ENCODE measurements around the gene ASTE1. TPM values are rescaled to one million over a fixed set of nuclear protein-coding genes. Genes with fewer than 3 reads are reported as not detected.
A peak's percentile ranks its signal among the peaks of the same experiment; 100 is the strongest.
"Not testable (repeated sequence)": the region's sequence is repeated elsewhere in the genome, so short reads cannot be mapped to it uniquely, and the experiment has no call there.

ASTE1 gene
- total RNA-seq, 1 donor from 2014 or later, result 3.4 TPM

DNA sequence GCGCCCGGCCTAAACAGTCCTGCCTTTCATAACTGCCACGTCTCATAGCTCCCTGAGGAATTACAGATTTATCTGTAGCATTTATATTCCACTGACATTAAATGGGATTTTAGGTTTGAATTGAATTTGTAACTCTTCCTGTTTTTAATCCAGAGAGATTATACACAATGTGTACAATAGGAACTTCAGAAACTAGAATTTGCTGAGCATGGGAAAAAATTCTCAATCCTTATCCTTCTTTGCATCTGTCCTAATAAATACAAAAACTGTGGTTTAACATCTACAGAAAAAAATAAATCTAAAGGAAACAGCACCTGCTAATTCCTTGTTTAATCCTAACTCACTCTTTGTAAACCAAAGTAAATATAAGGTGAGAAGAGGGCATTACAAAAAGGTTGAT lies 2.2 kb upstream of the ASTE1 start:
- no peak for DNase-seq (ENCODE audit: missing footprints)
- intact Hi-C loops (cut with DNase I), result loop anchor here (5.0 to 10.0 kb wide), 2 partner anchors 282 to 356 kb away; partner anchors contain the start of genes NUDT16 and PIK3R4
- no peak for ATAC-seq

DNA sequence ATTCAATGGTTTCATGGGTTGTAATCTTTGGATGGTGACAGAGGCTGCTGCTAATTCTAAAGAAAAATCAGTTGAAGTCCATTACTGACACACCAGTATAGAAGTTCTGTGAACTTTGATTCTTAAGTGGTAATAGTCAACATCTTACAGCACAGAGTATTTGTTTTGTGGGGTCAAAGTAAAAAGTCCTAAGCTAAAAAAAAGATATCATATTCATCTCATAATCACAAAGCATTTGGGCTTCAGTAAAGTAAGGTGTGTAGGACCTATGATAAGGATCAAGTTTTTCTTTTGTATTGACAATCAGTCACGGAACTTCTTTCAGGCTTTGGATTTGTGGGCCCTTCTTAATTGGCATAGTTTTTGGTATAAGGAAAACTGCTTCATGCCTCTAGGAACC lies 1.1 kb downstream of the ASTE1 start:
- intact Hi-C loops (cut with DNase I), result loop anchor here (5.0 to 10.0 kb wide), 2 partner anchors 278 to 359 kb away; partner anchors contain the start of genes NUDT16 and PIK3R4

DNA sequence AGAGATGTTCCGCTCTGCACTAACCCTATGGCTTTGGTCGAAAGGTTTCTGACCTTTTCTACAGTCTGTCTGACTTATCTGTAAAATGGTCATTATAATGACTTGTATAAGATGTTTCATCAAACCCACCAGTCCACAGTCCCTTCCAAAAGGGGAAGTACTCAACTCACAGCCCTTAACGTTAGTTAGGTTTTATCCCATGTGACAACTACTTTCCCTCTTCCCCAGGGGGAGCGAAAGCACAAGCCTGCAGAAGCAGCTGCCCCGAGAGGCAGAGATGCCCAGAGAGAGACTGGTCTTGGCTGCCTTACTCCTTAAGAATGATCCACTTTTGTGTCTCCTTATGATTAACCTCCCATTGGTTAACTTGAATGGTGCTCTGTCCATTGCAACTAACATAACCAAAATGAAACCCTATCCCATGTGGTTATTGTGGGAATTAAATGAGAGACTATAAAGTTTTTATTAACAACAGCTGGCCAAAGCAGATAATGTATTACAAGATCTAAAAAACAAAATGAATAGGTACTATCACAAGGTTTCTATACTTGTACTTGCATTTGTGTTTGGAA lies 6.4 kb downstream of the ASTE1 start:
- intact Hi-C loops (cut with DNase I), result loop anchor here (10.0 kb wide), 1 partner anchor 365 kb away; the partner anchor contains the start of gene NUDT16
- ATAC-seq (no peak), DNase-seq (ENCODE audit: missing footprints) (no peak)

More for the DNA sequence above, 1.1 kb downstream of the ASTE1 start:
- ATAC-seq, result no peak
- DNase-seq (ENCODE audit: missing footprints), result no peak

DNA sequence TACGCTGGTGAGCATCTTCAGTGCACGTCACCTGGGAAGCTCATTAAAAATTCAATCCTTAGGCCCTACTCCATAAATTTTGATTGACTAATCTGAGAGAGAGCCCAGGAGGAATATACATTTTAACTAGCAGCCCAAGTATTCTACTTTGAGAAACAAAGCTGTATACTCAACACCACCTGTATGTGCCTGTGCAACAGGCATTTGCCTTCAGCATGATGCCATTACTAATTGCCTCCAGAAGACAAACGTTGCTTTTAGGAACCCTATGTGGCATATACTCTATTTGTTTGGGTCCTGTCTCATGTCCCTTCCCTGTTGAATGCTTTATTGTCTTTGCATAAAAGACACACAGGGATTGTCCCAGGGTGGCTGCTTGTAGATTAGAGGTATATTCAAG lies 7.7 kb downstream of the ASTE1 start:
- ATAC-seq, result no peak
- intact Hi-C loops (cut with DNase I), result no loop called here
- DNase-seq (ENCODE audit: missing footprints), result no peak

DNA sequence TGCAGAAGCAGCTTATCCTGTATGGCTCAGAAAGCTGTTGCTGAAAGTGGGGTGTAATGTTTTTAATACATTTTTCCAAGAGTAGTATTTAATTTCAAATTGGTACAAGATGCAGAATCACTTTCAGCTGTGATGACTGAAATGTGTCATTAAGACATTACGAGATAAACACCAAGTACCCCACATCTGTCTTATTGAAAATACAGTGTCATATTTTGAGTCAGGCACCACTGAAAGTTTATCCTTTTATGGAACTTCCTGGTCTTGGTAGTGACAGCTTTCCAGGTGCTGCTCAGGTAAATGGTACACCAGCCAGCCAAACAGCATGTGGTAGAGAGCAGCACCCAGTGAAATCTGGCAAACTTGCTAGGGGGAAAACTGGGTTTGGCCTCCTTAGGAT lies 16.9 kb downstream of the ASTE1 start:
- DNase-seq (ENCODE audit: missing footprints) (no peak), ATAC-seq (no peak)
- intact Hi-C loops (cut with DNase I), result no loop called here

DNA sequence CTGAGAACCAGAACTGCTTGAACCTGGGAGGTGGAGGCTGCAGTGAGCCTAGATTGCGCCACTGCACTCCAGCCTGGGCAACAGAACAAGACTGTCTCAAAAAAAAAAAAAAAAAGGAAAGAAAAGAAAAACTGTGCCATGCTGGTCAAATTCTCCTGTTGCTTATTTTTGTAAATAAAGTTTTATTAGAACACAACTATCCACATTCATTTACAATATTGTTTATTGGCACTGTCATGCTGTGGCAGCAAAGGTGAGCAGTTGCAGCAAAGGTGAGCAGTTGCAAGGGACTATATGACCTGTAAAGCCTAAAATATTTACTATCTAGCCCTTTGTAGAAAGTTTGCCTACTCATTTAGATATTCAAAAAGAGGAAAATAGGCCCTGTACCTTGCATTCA lies 18.3 kb downstream of the ASTE1 start:
- ATAC-seq (no peak), DNase-seq (ENCODE audit: missing footprints) (no peak)
- intact Hi-C loops (cut with DNase I), result no loop called here

DNA sequence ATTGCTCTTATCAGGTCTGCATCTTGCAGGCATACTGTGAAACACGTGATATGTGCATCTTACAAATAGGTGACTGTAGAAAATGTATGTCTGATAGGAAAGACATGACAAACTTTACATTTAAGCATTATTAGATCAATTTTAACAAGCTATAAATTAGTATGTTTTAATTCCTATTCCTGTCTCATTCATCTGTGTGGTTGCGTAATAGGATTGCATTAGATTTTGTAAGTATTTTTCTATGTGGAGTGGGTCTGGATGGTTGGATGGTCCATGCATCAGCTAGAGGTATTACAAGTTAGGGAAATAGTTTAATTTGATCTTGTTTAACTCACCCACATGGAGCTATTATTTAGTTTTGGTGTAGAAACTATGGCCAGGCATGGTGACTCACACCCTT lies 18.8 kb downstream of the ASTE1 start:
- DNase-seq (ENCODE audit: missing footprints) (no peak), ATAC-seq (no peak)
- intact Hi-C loops (cut with DNase I), result no loop called here

DNA sequence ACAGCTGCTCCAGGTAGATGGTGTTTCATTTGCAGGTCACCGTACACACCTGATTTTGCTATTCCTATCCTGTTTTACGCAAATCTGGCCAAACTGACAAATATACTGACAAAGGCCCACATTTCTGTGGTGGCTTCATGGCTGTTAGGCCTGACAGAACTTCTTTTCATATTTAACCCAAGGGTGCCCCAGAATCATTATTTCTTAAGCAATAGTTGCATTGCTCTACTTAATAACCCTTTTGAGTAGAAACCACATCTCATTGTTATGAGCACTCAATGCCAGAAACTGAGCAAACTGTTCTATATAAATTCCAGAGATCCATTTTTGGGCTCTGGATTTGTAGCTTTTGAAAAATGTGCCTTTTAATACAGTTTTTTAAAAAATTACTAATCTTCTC lies 19.4 kb downstream of the ASTE1 start:
- intact Hi-C loops (cut with DNase I), result no loop called here
- ATAC-seq, result no peak

DNA sequence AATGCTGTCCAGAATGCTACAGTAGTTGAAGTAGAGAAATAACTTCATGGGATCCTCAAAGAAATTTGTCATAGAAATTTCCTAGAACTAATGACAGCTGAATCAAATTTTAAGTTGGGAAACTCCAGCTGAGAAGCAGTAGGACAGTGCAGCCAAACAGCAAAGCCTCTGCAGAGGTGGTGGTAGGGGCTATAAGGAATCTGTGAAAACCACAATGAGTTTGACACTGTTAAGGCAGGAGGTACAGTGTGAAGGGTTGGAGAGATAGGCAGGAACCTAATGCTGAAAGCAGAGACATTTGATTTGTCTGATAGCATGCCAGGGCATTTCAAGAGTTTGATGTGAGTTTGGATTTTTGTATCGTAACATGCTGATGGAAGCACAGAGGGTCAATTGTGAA lies 22.0 kb downstream of the ASTE1 start:
- intact Hi-C loops (cut with DNase I), result no loop called here
- no peak for ATAC-seq
- DNase-seq (ENCODE audit: missing footprints), result no peak

More for the DNA sequence above, 19.4 kb downstream of the ASTE1 start:
- DNase-seq (ENCODE audit: missing footprints), result no peak

DNA sequence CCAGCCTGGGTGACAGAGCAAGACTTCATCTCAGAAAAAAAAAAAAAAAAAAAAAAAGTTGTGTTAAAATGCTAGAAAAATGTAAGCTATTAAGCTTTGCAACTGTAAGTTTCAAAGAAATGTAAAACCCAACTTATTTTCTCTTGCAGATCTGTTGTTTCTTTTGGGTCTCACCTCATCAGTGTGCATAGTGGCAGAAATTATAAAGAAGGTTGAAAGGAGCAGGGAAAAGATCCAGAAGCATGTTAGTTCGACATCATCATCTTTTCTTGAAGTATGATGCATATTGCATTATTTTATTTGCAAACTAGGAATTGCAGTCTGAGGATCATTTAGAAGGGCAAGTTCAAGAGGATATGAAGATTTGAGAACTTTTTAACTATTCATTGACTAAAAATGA lies 25.6 kb downstream of the ASTE1 start:
- no peak for ATAC-seq
- no peak for DNase-seq (ENCODE audit: missing footprints)
- intact Hi-C loops (cut with DNase I), result no loop called here

DNA sequence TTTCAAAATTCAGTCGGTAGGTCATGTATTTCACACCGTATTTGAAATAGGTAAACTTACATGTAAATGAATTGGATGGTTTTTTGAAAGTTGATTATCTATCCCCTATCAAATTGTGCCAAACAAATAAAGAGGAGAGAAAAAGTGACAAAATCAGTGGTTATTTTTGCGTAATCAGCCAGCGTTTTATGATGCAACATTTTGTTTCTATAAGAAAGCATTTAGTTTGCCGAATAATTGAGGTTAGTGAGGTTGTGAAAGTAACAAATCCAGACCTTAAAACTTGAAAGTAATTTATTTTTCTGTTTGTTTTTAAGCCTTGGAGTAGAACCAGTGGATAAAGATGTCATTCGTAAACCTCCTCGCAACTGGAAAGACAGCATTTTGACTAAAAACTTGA lies 29.3 kb downstream of the ASTE1 start:
- DNase-seq (ENCODE audit: missing footprints) (no peak), ATAC-seq (no peak)
- intact Hi-C loops (cut with DNase I), result no loop called here

DNA sequence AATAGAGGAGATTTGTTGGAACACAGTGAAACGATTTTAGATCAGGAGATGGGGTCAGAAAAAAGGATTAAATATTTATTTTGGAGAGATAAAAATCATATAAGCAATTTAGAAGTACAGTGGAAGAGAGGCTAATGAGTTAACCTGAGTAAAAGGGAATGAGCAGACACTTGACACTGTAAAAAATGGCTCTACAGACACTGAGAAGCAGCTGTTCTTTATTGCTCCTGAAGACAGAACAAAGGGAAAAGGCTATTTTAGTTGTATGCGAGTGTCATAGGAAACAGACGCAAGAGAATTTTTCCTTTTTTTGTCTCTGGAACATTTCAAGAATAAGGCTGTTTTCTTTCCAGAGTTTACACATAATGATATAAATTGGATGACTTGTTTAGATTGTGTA lies 34.3 kb downstream of the ASTE1 start:
- DNase-seq (ENCODE audit: missing footprints) (no peak), ATAC-seq (no peak)
- intact Hi-C loops (cut with DNase I), result no loop called here

DNA sequence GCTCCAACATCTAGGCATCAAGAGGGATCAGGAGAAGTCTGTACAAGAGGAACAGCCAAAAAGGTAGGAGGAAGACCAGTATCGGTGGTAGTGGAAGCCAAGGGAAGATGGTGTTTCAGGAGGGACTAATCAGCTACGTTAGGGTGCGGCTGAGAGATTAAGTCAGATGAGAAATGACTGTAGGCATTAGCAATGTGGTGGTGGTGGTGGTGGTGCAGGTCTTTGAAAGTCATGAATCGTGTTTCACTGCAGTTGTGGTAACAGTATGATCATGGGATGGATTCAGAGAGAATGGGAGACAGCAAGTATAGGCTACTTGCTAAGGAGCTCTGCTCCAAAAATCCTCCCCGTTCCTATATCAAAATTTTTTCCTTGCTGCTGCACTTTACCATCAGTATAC lies 35.5 kb downstream of the ASTE1 start:
- intact Hi-C loops (cut with DNase I), result no loop called here
- no peak for ATAC-seq
- DNase-seq (ENCODE audit: missing footprints), result no peak

DNA sequence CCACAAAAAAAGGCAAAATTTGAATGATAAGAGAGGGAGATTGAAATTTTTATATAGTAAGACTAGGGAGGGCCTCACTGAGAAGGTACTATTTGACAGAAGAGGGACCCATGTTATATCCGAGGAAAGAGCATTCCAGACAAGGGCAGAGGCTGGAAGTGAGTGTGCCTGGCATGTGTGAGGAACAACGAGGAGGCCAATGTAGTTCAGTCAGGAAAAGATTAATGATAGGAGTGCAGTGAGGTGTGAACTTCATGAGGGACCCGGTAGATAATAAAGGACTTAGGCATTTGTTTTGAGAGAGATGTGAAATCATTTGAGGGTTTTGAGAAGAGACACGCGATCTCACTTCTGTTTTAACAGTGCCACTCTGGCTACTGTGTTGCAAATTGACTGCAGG lies 36.3 kb downstream of the ASTE1 start:
- DNase-seq (ENCODE audit: missing footprints) (no peak), ATAC-seq (no peak)
- intact Hi-C loops (cut with DNase I), result no loop called here

DNA sequence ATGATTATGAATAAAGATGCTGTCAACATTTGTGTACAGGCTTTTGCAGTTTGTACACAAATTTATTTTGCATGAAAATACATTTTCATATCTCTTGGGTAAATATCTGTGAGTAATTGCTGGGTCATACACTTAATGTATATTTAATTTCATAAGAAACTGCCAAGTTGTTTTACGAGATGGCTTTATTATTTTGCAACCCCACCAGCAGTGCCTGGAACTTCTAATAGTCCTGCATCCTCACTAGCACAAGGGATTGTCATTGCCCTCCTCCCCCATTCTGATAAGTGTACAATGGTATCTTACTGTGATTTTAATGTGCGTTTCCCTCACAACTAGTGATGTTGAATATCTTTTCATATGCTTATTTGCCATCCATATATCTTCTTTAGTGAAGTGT lies 45.2 kb downstream of the ASTE1 start:
- intact Hi-C loops (cut with DNase I), result no loop called here

DNA sequence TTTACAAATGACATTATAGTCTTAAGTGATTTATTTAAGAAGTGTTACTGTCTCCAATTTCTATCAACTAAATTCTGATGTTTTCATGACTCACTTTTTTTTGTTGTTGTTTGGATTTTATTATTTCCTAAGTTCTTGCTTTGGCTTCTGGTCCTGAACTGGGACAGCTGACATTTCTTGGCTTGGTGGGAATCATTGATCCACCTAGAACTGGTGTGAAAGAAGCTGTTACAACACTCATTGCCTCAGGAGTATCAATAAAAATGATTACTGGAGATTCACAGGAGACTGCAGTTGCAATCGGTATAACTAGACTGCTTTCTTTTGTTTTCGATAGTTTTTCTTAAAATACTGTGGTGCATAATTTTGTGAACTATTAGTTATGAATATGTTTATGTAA lies 47.5 kb downstream of the ASTE1 start:
- ATAC-seq, result no peak
- no peak for DNase-seq (ENCODE audit: missing footprints)
- intact Hi-C loops (cut with DNase I), result no loop called here

More for the DNA sequence above, 45.2 kb downstream of the ASTE1 start:
- DNase-seq (ENCODE audit: missing footprints) (no peak), ATAC-seq (no peak)

DNA sequence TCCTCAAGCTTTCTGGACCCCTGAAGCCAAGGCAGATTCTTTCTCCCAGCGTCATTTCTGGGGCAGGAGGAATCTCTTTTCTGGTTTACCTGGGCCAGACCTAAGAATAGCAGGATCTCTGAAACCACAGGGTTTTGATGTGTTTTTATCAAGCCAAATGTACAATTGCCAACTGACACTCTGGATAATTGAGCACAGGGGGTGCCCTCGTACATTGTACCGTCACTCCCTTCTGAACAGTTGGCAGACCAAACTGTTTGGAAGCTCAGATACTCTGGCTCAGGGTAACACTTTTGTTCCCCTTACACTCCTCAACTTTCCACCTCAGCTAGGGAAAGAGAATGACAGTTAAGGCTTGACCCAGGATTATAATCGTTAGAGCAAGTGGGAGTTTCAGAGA lies 49.9 kb downstream of the ASTE1 start:
- ATAC-seq (peak; percentile 74), DNase-seq (ENCODE audit: missing footprints) (no peak)
- intact Hi-C loops (cut with DNase I), result no loop called here

DNA sequence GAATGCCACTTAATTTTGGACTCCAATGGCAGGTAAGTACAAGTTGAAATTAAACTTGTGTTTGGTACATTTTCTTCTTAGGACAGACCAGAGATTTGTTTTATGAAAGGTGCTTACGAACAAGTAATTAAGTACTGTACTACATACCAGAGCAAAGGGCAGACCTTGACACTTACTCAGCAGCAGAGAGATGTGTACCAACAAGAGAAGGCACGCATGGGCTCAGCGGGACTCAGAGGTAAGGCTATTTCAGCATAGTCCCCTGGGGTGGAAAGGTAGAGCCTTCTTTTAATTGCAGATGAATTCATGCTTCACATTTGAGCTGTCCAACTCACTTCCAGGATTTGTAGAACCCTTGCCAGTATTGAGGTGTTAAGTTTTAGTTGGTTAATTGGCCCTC lies 51.4 kb downstream of the ASTE1 start:
- DNase-seq (ENCODE audit: missing footprints), result no peak
- ATAC-seq, result no peak
- intact Hi-C loops (cut with DNase I), result no loop called here

DNA sequence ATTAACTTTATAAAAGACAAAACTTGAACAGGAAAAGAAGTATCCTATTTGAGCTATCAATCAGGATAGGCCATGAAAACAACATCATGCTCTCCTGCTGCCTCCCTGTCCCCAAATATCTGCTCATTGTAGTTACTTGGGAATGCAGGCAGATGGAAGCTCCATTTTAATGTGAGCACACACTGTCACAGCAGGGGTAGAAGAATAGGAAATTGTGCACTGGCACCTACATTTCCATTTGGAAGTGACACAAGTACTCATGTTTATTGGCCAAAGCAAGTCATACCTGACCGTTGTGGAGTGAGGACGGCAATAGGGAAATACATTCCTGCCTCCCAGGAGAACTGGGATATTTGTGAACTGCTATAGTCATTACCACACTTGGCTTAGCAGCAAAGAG lies 52.4 kb downstream of the ASTE1 start:
- intact Hi-C loops (cut with DNase I), result no loop called here
- ATAC-seq (no peak), DNase-seq (ENCODE audit: missing footprints) (no peak)

DNA sequence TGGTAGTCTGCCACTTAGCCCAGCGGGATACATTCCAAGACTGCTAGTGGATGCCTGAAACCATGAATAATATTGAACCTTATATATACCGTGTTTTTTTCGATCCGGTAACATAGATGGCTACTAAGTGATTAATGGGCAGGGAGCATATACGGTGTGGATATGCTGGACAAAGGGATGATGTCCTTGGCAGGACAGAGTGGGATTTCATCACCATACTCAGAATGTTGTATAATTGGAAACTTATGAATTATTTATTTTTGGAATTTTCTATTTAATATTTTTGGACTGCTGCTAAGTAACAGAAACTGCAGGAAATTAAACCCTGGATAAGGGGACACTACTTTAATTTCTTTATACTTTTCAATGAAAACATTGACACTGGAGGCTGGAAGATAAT lies 53.2 kb downstream of the ASTE1 start:
- ATAC-seq (no peak), DNase-seq (ENCODE audit: missing footprints) (no peak)
- intact Hi-C loops (cut with DNase I), result no loop called here

DNA sequence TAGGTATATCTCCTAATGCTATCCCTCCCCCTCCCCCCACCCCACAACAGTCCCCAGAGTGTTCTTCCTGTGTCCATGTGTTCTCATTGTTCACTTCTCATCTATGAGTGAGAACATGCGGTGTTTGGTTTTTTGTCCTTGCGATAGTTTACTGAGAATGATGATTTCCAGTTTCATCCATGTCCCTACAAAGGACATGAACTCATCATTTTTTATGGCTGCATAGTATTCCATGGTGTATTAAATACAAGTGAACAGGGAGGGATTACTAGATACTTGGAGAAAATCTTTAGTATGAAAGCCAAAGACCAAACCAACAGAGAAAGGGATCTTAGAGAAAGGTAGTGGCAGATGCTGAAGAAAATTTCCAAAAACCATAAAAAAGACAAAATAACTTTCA lies 54.0 kb downstream of the ASTE1 start:
- ATAC-seq; DNase-seq (ENCODE audit: missing footprints); intact Hi-C loops (cut with DNase I): not testable (repeated sequence)

Measured in Right ventricle myocardium inferior (tissue), 1 donor.